Neutrophil (primary cell): ENCODE data around the gene ZNF429.

Experiments
- H3K27ac ChIP-seq: fragments of 200-600 bp; sonication (generic); 2 replicates; pipeline ENCODE4 v1.5.1; 2016; ENCODE audit warnings: mild to moderate bottlenecking, moderate library complexity
- H3K27me3 ChIP-seq: fragments of 200-600 bp; sonication (generic); 2 replicates; pipeline ENCODE4 v1.6.0; 2016; ENCODE audit warnings: mild to moderate bottlenecking
- H3K36me3 ChIP-seq: fragments of 200-600 bp; sonication (generic); 2 replicates; pipeline ENCODE4 v1.5.1; 2017
- H3K4me1 ChIP-seq, 2 experiments: fragments of 200-600 bp in 1 of 2; sonication (generic) in 1 of 2; 1 replicate in 1 of 2; 2 replicates in 1 of 2; pipeline versions ENCODE4 v1.5.1 to v1.6.1; 2013 to 2016; ENCODE audit warnings: low read depth in 1 of 2, low read length in 1 of 2, mild to moderate bottlenecking in 1 of 2, moderate library complexity in 1 of 2; ENCODE audit not compliant: control insufficient read depth in 1 of 2, insufficient read depth in 1 of 2
- H3K4me3 ChIP-seq, 2 experiments: fragments of 200-600 bp in 1 of 2; sonication (generic) in 1 of 2; 1 replicate in 1 of 2; 2 replicates in 1 of 2; pipeline ENCODE4 v1.5.1; 2013 to 2016; ENCODE audit warnings: low read depth in 1 of 2, low read length in 1 of 2, mild to moderate bottlenecking in 1 of 2, moderate library complexity in 1 of 2
- H3K9me3 ChIP-seq: fragments of 200-600 bp; sonication (generic); 2 replicates; pipeline ENCODE4 v1.5.1; 2016
- TF ChIP-seq, protein P1 (sequence below): fragments of 200-600 bp; sonication (generic); IDR thresholded peaks from 2 replicates; pipeline ENCODE4 v1.5.1; 2016; ENCODE audit warnings: antibody characterized with exemption

ZNF429 gene

DNA sequence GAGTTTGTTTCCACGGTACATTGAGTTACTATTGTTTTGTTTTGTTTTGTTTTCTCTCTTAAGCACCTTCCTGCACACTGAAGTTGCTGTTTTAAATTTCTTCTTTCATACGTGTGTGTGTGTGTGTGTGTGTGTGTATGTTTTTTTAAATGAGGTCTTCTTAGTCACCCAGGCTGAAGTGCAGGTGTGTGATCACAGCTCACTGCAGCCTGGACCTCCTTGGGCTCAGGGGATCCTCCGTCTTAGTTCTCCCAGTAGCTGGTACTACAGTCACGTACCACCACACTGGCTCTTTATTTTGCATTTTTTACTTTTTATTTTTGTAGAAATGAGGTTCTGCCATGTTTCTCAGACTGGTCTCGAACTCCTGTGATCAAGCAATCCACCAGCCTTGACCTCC lies 20.8 kb upstream of the ZNF429 start:
- Histone ChIP-seq H3K4me3 (no peak overlapping the region), H3K36me3 (no peaks in the 10 kb centered on the region), H3K27me3 (no peaks in the 10 kb centered on the region), H3K27ac (no peak overlapping the region), H3K9me3 (no peaks in the 10 kb centered on the region), H3K4me1 (no peaks in the 10 kb centered on the region)
- TF ChIP-seq, protein P1, sequence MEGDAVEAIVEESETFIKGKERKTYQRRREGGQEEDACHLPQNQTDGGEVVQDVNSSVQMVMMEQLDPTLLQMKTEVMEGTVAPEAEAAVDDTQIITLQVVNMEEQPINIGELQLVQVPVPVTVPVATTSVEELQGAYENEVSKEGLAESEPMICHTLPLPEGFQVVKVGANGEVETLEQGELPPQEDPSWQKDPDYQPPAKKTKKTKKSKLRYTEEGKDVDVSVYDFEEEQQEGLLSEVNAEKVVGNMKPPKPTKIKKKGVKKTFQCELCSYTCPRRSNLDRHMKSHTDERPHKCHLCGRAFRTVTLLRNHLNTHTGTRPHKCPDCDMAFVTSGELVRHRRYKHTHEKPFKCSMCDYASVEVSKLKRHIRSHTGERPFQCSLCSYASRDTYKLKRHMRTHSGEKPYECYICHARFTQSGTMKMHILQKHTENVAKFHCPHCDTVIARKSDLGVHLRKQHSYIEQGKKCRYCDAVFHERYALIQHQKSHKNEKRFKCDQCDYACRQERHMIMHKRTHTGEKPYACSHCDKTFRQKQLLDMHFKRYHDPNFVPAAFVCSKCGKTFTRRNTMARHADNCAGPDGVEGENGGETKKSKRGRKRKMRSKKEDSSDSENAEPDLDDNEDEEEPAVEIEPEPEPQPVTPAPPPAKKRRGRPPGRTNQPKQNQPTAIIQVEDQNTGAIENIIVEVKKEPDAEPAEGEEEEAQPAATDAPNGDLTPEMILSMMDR = no peak

DNA sequence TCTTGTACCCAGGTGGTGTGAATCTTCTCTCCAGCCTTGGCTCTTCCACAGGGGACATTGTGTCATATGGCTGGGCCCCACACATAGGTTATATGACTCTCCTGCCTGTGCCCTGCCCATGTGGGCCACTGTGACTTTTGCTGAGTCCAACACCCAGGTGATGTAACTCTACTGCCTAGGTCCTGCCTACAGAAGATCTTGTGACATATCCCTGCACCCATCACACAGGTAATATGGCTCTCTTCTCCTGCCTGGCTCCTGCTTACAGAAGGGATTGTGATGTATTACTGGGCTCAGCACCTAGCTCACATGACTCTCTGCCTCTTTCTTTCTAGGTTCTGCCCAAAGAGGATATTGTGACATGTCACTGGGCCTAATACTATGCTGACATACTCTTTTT lies 19.5 kb upstream of the ZNF429 start:
- TF ChIP-seq, protein P1 = no peak
- Histone ChIP-seq H3K27ac (no peak overlapping the region), H3K36me3 (no peaks in the 10 kb centered on the region), H3K9me3 (no peaks in the 10 kb centered on the region), H3K4me3 (no peak overlapping the region), H3K4me1 (peaks cover 0 to 2% of the 10 kb centered on the region in 2 experiments), H3K27me3 (no peaks in the 10 kb centered on the region)

DNA sequence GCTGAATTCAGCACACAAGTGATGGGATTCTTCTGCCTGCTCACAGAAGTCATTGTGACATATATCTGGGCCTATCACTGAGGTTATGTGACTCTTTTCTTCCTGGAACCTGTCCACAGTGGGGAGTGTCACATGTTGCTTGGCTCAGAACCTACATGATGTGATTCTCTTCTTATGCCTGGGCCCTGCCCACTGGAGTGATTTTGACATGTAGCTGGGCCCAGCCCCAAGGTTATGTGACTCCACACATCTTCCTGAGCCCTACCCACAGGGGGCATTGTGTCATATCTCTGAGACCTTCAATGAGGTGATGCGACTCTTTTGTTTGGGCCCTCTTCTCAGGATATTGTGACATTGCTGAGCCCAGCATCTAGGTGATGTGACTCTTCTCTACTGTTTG lies 17.4 kb upstream of the ZNF429 start:
- Histone ChIP-seq H3K9me3 (no peaks in the 10 kb centered on the region), H3K4me1 (peaks cover 6 to 22% of the 10 kb centered on the region in 2 experiments), H3K36me3 (no peaks in the 10 kb centered on the region), H3K4me3 (no peak overlapping the region), H3K27ac (peak overlapping the region; percentile 69), H3K27me3 (no peaks in the 10 kb centered on the region)
- TF ChIP-seq, protein P1 = no peak

DNA sequence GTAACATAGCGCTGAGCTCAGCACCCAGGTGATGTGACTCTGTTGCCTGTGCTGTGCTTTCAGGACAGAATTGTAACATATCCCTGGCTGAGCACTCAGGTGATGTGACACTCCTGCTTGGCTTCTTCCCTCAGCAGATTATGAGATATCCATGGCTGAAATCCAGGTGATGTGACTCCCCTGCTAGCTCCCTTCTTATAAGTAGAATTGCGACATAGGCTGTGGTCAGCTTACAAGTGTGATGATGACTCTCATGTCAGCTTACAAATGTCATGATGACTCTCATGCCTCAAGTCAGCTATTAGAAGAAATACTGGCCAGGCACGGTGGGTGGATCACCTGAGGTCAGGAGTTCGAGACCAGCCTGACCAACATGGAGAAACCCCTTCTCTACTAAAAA lies 14.3 kb upstream of the ZNF429 start:
- H3K9me3 ChIP-seq = no peaks in the 10 kb centered on the region
- peaks cover 28 to 43% of the 10 kb centered on the region in 2 experiments for H3K4me1 ChIP-seq
- H3K27me3 ChIP-seq = no peaks in the 10 kb centered on the region
- TF ChIP-seq, protein P1 = no peak
- peak overlapping the region; percentile 94 for H3K27ac ChIP-seq
- no peaks in the 10 kb centered on the region for H3K36me3 ChIP-seq
- no peak overlapping the region for H3K4me3 ChIP-seq

DNA sequence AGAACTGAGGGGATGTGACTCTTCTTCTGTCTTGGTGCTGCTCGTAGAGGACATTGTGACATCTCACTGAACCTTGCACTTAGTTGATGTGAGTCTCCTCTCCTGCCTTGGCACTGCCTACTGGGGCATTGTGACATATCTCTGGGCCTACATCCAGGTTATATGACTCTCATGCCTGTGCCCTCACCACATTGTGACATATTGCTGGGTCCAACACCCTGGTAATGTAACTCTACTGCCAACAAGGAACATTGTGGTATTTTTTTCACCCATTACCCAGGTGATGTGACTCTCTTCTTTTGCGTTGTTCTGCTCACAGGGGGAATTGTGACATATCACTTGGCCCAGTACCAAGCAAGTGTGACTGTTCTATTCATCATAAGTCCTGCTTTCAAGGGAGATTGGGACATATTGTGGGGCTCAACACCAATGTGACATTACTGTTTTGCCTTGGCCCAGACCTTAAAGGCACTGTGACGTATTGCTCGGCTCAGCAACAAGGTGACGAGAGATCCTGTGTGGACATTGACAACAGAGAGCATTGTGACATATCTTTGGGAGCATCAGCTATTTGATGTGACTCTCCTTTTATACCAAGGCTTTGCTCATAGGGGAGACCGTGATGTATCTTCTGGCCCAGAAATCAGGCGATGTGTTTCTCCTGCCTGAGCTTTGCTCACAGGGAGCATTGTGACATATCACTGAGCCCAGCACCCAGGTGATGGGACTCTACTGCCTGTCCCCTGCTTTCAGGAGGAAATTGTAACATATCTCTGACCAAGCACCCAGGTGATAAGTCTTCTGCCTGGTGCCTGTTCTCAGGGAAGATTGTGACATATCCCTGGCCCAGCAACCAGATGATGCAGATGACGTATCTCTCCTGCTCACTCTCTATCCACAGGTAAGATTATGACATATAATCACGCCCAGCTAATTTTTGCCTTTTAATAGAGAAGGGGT lies 12.2 kb upstream of the ZNF429 start:
- Histone ChIP-seq H3K9me3 (no peaks in the 10 kb centered on the region), H3K4me1 (peaks cover 28 to 43% of the 10 kb centered on the region in 2 experiments), H3K36me3 (no peaks in the 10 kb centered on the region), H3K27ac (peak overlapping the region; percentile 94), H3K4me3 (no peak overlapping the region), H3K27me3 (no peaks in the 10 kb centered on the region)
- TF ChIP-seq, protein P1 = no peak
